Measurements from ENCODE around the gene SLC16A3. TPM values are rescaled to one million over a fixed set of nuclear protein-coding genes. Genes with fewer than 3 reads are reported as not detected.
A peak's percentile ranks its signal among the peaks of the same experiment; 100 is the strongest.

SLC16A3 gene
- total and polyA plus RNA-seq, 10 of the 15 experiments (the other 5 are each of a cell fraction or from before 2014, with no cell fraction given) = 0.10 to 46.5 (median 8.0) TPM

- TF ChIP-seq ETV6 (conservative IDR thresholded peaks at IDR 0.05 in 1 of 2, IDR thresholded peaks at IDR 0.05 in 1 of 2; ENCODE audit: borderline replicate concordance in 1 of 2, low read depth in 1 of 2) = no peak
- TF ChIP-seq YBX1 (IDR thresholded peaks at IDR 0.05) = no peak
- TF ChIP-seq SMAD1 (IDR thresholded peaks at IDR 0.05; ENCODE audit: low read depth, partially characterized antibody) = no peak
- no peak for TF ChIP-seq ZNF274 (IDR thresholded peaks at IDR 0.05; ENCODE audit: insufficient read depth, insufficient read length)
- TF ChIP-seq MAX (IDR thresholded peaks at IDR 0.05; ENCODE audit: low read depth, low read length) = no peak; the same call in 1 of the 2 replicates
- TF ChIP-seq HDAC2 (IDR thresholded peaks at IDR 0.05) = no peak
- TF ChIP-seq SMAD5 (IDR thresholded peaks at IDR 0.05; ENCODE audit: low read depth) = no peak
Measured at GRCh38 chr17:82216301-82217119, 12.3 kb upstream of the SLC16A3 start (continued).

GRCh38 chr17:82217120-82217529 is 11.7 kb upstream of the SLC16A3 start:
- WGBS (ENCODE audit: insufficient coverage, insufficient replicate concordance, low lambda C conversion rate, missing lambda C conversion rate) = 83% methylated on average over 12 of the region's 12 CpGs
- H3K4me2 ChIP-seq (ENCODE audit: control insufficient read depth, insufficient read depth) = peak overlapping the region; percentile 70
- no peak for TF ChIP-seq NR2C1 (IDR thresholded peaks at IDR 0.05)
- TF ChIP-seq GATAD2B (conservative IDR thresholded peaks at IDR 0.05; ENCODE audit: low read depth) = 0 out of 2 replicates have a peak, but pooled peaks have one; percentile 31
- no peak for TF ChIP-seq FOXK2 (IDR thresholded peaks at IDR 0.05)
- TF ChIP-seq EGR1 (IDR thresholded peaks at IDR 0.05; ENCODE audit: borderline replicate concordance in 1 of 2, low read depth in 2 of 2, low read length in 2 of 2) = no peak
- no peak for TF ChIP-seq TCF7 (IDR thresholded peaks at IDR 0.05; ENCODE audit: borderline replicate concordance)
- TF ChIP-seq ZSCAN29 (IDR thresholded peaks at IDR 0.05) = no peak
- TF ChIP-seq ZNF622 (IDR thresholded peaks at IDR 0.05) = no peak
- TF ChIP-seq, protein P1, sequence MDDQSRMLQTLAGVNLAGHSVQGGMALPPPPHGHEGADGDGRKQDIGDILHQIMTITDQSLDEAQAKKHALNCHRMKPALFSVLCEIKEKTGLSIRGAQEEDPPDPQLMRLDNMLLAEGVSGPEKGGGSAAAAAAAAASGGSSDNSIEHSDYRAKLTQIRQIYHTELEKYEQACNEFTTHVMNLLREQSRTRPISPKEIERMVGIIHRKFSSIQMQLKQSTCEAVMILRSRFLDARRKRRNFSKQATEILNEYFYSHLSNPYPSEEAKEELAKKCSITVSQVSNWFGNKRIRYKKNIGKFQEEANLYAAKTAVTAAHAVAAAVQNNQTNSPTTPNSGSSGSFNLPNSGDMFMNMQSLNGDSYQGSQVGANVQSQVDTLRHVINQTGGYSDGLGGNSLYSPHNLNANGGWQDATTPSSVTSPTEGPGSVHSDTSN (IDR thresholded peaks at IDR 0.05; ENCODE audit: insufficient replicate concordance, low read depth, low read length) = no peak
- TF ChIP-seq IRF3 (IDR thresholded peaks at IDR 0.05) = no peak
- TF ChIP-seq ZBTB33 (IDR thresholded peaks at IDR 0.05) = no peak
- no peak for TF ChIP-seq RB1 (IDR thresholded peaks at IDR 0.05; ENCODE audit: borderline replicate concordance)
- no peak for TF ChIP-seq RUNX3 (IDR thresholded peaks at IDR 0.05; ENCODE audit: low read length)
- TF ChIP-seq SPI1 (IDR thresholded peaks at IDR 0.05; ENCODE audit: borderline replicate concordance, insufficient read depth, low read depth, low read length) = no peak

More at GRCh38 chr17:82217120-82217529, 11.7 kb upstream of the SLC16A3 start:
- ChIA-PET POLR2A (interaction anchor here (1.2 to 2.2 kb wide), 4 partner anchors 11 to 25 kb away, joined by 3 to 6 read pairs (median 4); partner anchors contain the start of gene SLC16A3), SMC1A (ENCODE audit: uncharacterized antibody, unreplicated experiment) (no interaction called here), RAD21 (ENCODE audit: unreplicated experiment) (no interaction called here), CTCF (no interaction called here)
- Histone ChIP-seq H3K27me3 (replicated peaks in 1 of 2; ENCODE audit: control insufficient read depth in 2 of 2, insufficient read depth in 2 of 2, low read length in 1 of 2) (no peaks in the 10 kb centered on the region), H3K79me2 (ENCODE audit: control insufficient read depth, insufficient read depth, low read length) (no peaks in the 10 kb centered on the region), H3K9me3 (replicated peaks; ENCODE audit: control insufficient read depth, insufficient read depth, low read length) (no peaks in the 10 kb centered on the region; the same call in 2 of the 3 replicates), H3K27ac (ENCODE audit: control insufficient read depth, insufficient read depth) (peak overlapping the region; percentile 39), H4K20me1 (ENCODE audit: control insufficient read depth, insufficient read depth) (no peaks in the 10 kb centered on the region), H3K4me1 (ENCODE audit: control insufficient read depth, insufficient read depth, low read length) (peaks cover 22% of the 10 kb centered on the region), H3K36me3 (ENCODE audit: control insufficient read depth in 2 of 2, insufficient read depth in 2 of 2, low read length in 1 of 2) (no peaks in the 10 kb centered on the region), H3K4me3 (no peak overlapping the region), H2AFZ (ENCODE audit: control insufficient read depth, low read depth, low read length) (peak overlapping the region; percentile 35), H3K9ac (ENCODE audit: control insufficient read depth, insufficient read depth, low read length) (peak overlapping the region; percentile 48; the same call in 1 of the 2 replicates)
- FAIRE-seq (no peak), DNase-seq (ENCODE audit: low read depth, low spot score) (no peak), ATAC-seq (no peak)
- intact Hi-C loops (cut with micrococcal nuclease; ENCODE audit: unreplicated experiment) = no loop called here
- BruUV-seq (replicated peaks) = no TSS peak
- in situ Hi-C loops (cut with MboI) = no loop called here
